ENCODE data around the gene CCN6. TPM values are rescaled to one million over a fixed set of nuclear protein-coding genes. Genes with fewer than 3 reads are reported as not detected.

Gene CCN6
- total RNA-seq, 8 experiments from 2014 or later: 0.42 to 0.78 (median 0.60) TPM

- 0 to 94% (median 60%) methylated on average over 1 to 3 of the region's 3 CpGs; no CpG with 5 or more reads in 1 of the 10 experiments for WGBS, 10 experiments
- in situ Hi-C loops (cut with MboI; ENCODE audit: low pct_unique_long_range_greater_than_20kb in 2 of 9, low sequenced_read_pairs in 9 of 9, unreplicated experiment in 9 of 9): loop anchor here in 5 of 9 experiments (25.0 kb wide), 4 partner anchors 319 to 994 kb away; a partner anchor contains a TSS
- Histone ChIP-seq H3K4me1 (replicated peaks in 1 of 2) (peaks cover 6 to 7% of the 10 kb centered on the region in 2 donors), H3K27ac (no peak overlapping the region), H3K4me3 (no peak overlapping the region)
- ATAC-seq (replicated peaks in 6 of 8): peak in 2 of 8 experiments; percentile 81 to 83
Observed at GRCh38 chr6:112030961-112031660, 22.8 kb upstream of the CCN6 start.

GRCh38 chr6:112031960-112032359 lies 21.9 kb upstream of the CCN6 start:
- in situ Hi-C loops (cut with MboI; ENCODE audit: low pct_unique_long_range_greater_than_20kb in 2 of 9, low sequenced_read_pairs in 9 of 9, unreplicated experiment in 9 of 9): loop anchor here in 5 of 9 experiments (25.0 kb wide), 4 partner anchors 320 to 995 kb away; a partner anchor contains a TSS
- 80 to 100% (median 89%) methylated on average over 1 to 6 of the region's 6 CpGs; no CpG with 5 or more reads in 1 of the 10 experiments for WGBS, 10 experiments
- H3K4me1 ChIP-seq (replicated peaks in 1 of 2): peaks cover 6 to 7% of the 10 kb centered on the region in 2 donors
- no peak overlapping the region for H3K4me3 ChIP-seq
- H3K27ac ChIP-seq: no peak overlapping the region
- ATAC-seq (replicated peaks in 6 of 8): no peak

- peaks cover 8 to 9% of the 10 kb centered on the region in 2 donors for H3K4me1 ChIP-seq (replicated peaks in 1 of 2)
- no peak overlapping the region for H3K27ac ChIP-seq
- no peak overlapping the region for H3K4me3 ChIP-seq
- ATAC-seq (replicated peaks in 6 of 8): peak in 3 of 8 experiments; percentile 14 to 50 (median 27)
- in situ Hi-C loops (cut with MboI; ENCODE audit: low pct_unique_long_range_greater_than_20kb in 2 of 9, low sequenced_read_pairs in 9 of 9, unreplicated experiment in 9 of 9): loop anchor here in 5 of 9 experiments (25.0 kb wide), 4 partner anchors 320 to 995 kb away; a partner anchor contains a TSS
- WGBS, 10 experiments: 33 to 100% (median 73%) methylated on average over 1 to 5 of the region's 6 CpGs; no CpG with 5 or more reads in 4 of the 10 experiments
Observed at GRCh38 chr6:112032728-112033127, 21.2 kb upstream of the CCN6 start.

GRCh38 chr6:112033791-112034615 lies 19.9 kb upstream of the CCN6 start:
- H3K27ac ChIP-seq: no peak overlapping the region
- 34 to 83% (median 60%) methylated on average over 2 to 5 of the region's 6 CpGs; no CpG with 5 or more reads in 2 of the 10 experiments for WGBS, 10 experiments
- peaks cover 14 to 15% of the 10 kb centered on the region in 2 donors for H3K4me1 ChIP-seq (replicated peaks in 1 of 2)
- H3K4me3 ChIP-seq: no peak overlapping the region
- in situ Hi-C loops (cut with MboI; ENCODE audit: low pct_unique_long_range_greater_than_20kb in 2 of 9, low sequenced_read_pairs in 9 of 9, unreplicated experiment in 9 of 9): loop anchor here in 5 of 9 experiments (25.0 kb wide), 4 partner anchors 322 to 997 kb away; a partner anchor contains a TSS
- ATAC-seq (replicated peaks in 6 of 8): peak in 2 of 8 experiments; percentile 9 to 36

GRCh38 chr6:112034616-112034995 lies 19.3 kb upstream of the CCN6 start:
- no peak for ATAC-seq (replicated peaks in 6 of 8)
- Histone ChIP-seq H3K4me3 (no peak overlapping the region), H3K4me1 (replicated peaks in 1 of 2) (peaks cover 13 to 14% of the 10 kb centered on the region in 2 donors), H3K27ac (no peak overlapping the region)
- WGBS, 10 experiments: 90 to 100% (median 96%) methylated on average over 1 to 4 of the region's 4 CpGs; no CpG with 5 or more reads in 2 of the 10 experiments
- in situ Hi-C loops (cut with MboI; ENCODE audit: low pct_unique_long_range_greater_than_20kb in 2 of 9, low sequenced_read_pairs in 9 of 9, unreplicated experiment in 9 of 9): loop anchor here in 5 of 9 experiments (25.0 kb wide), 4 partner anchors 322 to 997 kb away; a partner anchor contains a TSS

- Histone ChIP-seq H3K27ac (no peak overlapping the region), H3K4me1 (replicated peaks in 1 of 2) (peaks cover 8 to 9% of the 10 kb centered on the region in 2 donors), H3K4me3 (no peak overlapping the region)
- WGBS, 10 experiments: 60 to 100% (median 82%) methylated on average over 1 to 4 of the region's 4 CpGs; no CpG with 5 or more reads in 1 of the 10 experiments
- in situ Hi-C loops (cut with MboI; ENCODE audit: low pct_unique_long_range_greater_than_20kb in 2 of 9, low sequenced_read_pairs in 9 of 9, unreplicated experiment in 9 of 9): loop anchor here in 5 of 9 experiments (25.0 kb wide), 4 partner anchors 324 to 999 kb away; a partner anchor contains a TSS
- ATAC-seq (replicated peaks in 6 of 8): no peak
Observed at GRCh38 chr6:112036088-112036637, 17.7 kb upstream of the CCN6 start.

- WGBS, 10 experiments: 11 to 81% (median 57%) methylated on average over 1 to 8 of the region's 8 CpGs; no CpG with 5 or more reads in 4 of the 10 experiments
- no peak overlapping the region for H3K27ac ChIP-seq
- in situ Hi-C loops (cut with MboI; ENCODE audit: low pct_unique_long_range_greater_than_20kb in 2 of 9, low sequenced_read_pairs in 9 of 9, unreplicated experiment in 9 of 9): loop anchor here in 5 of 9 experiments (25.0 kb wide), 4 partner anchors 325 to 1000 kb away; a partner anchor contains a TSS
Observed at GRCh38 chr6:112037783-112038216, 16.1 kb upstream of the CCN6 start.

GRCh38 chr6:112038268-112038667 lies 15.6 kb upstream of the CCN6 start:
- Histone ChIP-seq H3K4me1 (replicated peaks in 1 of 2) (peaks cover 9 to 14% of the 10 kb centered on the region in 2 donors), H3K4me3 (no peak overlapping the region), H3K27ac (no peak overlapping the region)
- ATAC-seq (replicated peaks in 6 of 8): peak in 7 of 8 experiments; percentile 4 to 39 (median 28)
- WGBS, 10 experiments: 29 to 100% (median 55%) methylated on average over 1 to 5 of the region's 5 CpGs; no CpG with 5 or more reads in 4 of the 10 experiments
- in situ Hi-C loops (cut with MboI; ENCODE audit: low pct_unique_long_range_greater_than_20kb in 2 of 9, low sequenced_read_pairs in 9 of 9, unreplicated experiment in 9 of 9): loop anchor here in 5 of 9 experiments (25.0 kb wide), 4 partner anchors 326 to 1001 kb away; a partner anchor contains a TSS

More at GRCh38 chr6:112037783-112038216, 16.1 kb upstream of the CCN6 start:
- Histone ChIP-seq H3K4me3 (no peak overlapping the region), H3K4me1 (replicated peaks in 1 of 2) (peaks cover 9 to 13% of the 10 kb centered on the region in 2 donors)
- peak in 7 of 8 experiments; percentile 89 to 97 (median 95) for ATAC-seq (replicated peaks in 6 of 8)

- 34 to 98% (median 74%) methylated on average over 1 to 12 of the region's 15 CpGs for WGBS, 10 experiments
- peaks cover 9 to 14% of the 10 kb centered on the region in 2 donors for H3K4me1 ChIP-seq (replicated peaks in 1 of 2)
- no peak overlapping the region for H3K4me3 ChIP-seq
- in situ Hi-C loops (cut with MboI; ENCODE audit: low pct_unique_long_range_greater_than_20kb in 2 of 9, low sequenced_read_pairs in 9 of 9, unreplicated experiment in 9 of 9): loop anchor here in 5 of 9 experiments (25.0 kb wide), 4 partner anchors 327 to 1002 kb away; a partner anchor contains a TSS
- H3K27ac ChIP-seq: no peak overlapping the region
- ATAC-seq (replicated peaks in 6 of 8): no peak
Observed at GRCh38 chr6:112038756-112039430, 15.0 kb upstream of the CCN6 start.

GRCh38 chr6:112039431-112039770 lies 14.5 kb upstream of the CCN6 start:
- peaks cover 9 to 14% of the 10 kb centered on the region in 2 donors for H3K4me1 ChIP-seq (replicated peaks in 1 of 2)
- ATAC-seq (replicated peaks in 6 of 8): no peak
- WGBS, 10 experiments: 0 to 100% (median 67%) methylated on average over 1 to 2 of the region's 2 CpGs; no CpG with 5 or more reads in 2 of the 10 experiments
- no peak overlapping the region for H3K27ac ChIP-seq
- in situ Hi-C loops (cut with MboI; ENCODE audit: low pct_unique_long_range_greater_than_20kb in 2 of 9, low sequenced_read_pairs in 9 of 9, unreplicated experiment in 9 of 9): loop anchor here in 5 of 9 experiments (25.0 kb wide), 4 partner anchors 327 to 1002 kb away; a partner anchor contains a TSS
- no peak overlapping the region for H3K4me3 ChIP-seq

GRCh38 chr6:112040956-112041355 lies 12.9 kb upstream of the CCN6 start:
- H3K27ac ChIP-seq: no peak overlapping the region
- ATAC-seq (replicated peaks in 6 of 8): no peak
- peaks cover 9 to 14% of the 10 kb centered on the region in 2 donors for H3K4me1 ChIP-seq (replicated peaks in 1 of 2)
- in situ Hi-C loops (cut with MboI; ENCODE audit: low pct_unique_long_range_greater_than_20kb in 2 of 9, low sequenced_read_pairs in 9 of 9, unreplicated experiment in 9 of 9): loop anchor here in 6 of 9 experiments (5.0 to 25.0 kb wide), 5 partner anchors 329 to 1004 kb away; a partner anchor contains a TSS
- WGBS, 10 experiments: 0 to 100% (median 58%) methylated on average over 1 of the region's 1 CpG; no CpG with 5 or more reads in 2 of the 10 experiments
- no peak overlapping the region for H3K4me3 ChIP-seq
